H1 (cell line): Measurements from ENCODE around the gene NOTCH4. TPM values are rescaled to one million over a fixed set of nuclear protein-coding genes. Genes with fewer than 3 reads are reported as not detected.

Source experiments
- BACH1 ChIP-seq: IDR thresholded peaks from 2 replicates; pipeline ENCODE4 v1.6.1; 2012; ENCODE audit warnings: low read length, improper control_type of control experiment
- CBX5 ChIP-seq: fragments of 300-800, 300-1000 bp; sonication (generic); IDR thresholded peaks from 2 replicates; pipeline ENCODE4 v1.7.1; 2016; ENCODE audit warnings: antibody characterized with exemption, low read length, low read depth
- CHD2 ChIP-seq: IDR thresholded peaks from 2 replicates; pipeline ENCODE4 v1.6.1; 2012; ENCODE audit warnings: low read length, improper control_type of control experiment
- JUN ChIP-seq: IDR thresholded peaks from 2 replicates; pipeline ENCODE4 v1.6.1; 2011; ENCODE audit warnings: low read depth, mild to moderate bottlenecking, improper control_type of control experiment, low read length
- MAFK ChIP-seq: IDR thresholded peaks from 2 replicates; pipeline ENCODE4 v1.6.1; 2012; ENCODE audit warnings: low read depth, mild to moderate bottlenecking, improper control_type of control experiment, low read length
- POU5F1 ChIP-seq: IDR thresholded peaks from 2 replicates; pipeline ENCODE4 v1.6.1; 2011; ENCODE audit warnings: low read depth, mild to moderate bottlenecking, low read length, moderate library complexity
- RAD21 ChIP-seq, 2 experiments: IDR thresholded peaks in 1 of 2; conservative IDR thresholded peaks in 1 of 2; 2 replicates each; pipeline ENCODE4 v1.6.1; 2011; ENCODE audit warnings: low read depth in 2 of 2, low read length in 2 of 2, improper control_type of control experiment in 1 of 2, inconsistent platforms in 1 of 2, mild to moderate bottlenecking in 1 of 2, moderate library complexity in 1 of 2
- TBP ChIP-seq: IDR thresholded peaks from 2 replicates; pipeline ENCODE4 v1.6.1; 2011; ENCODE audit warnings: low read depth, low read length, improper control_type of control experiment
- TCF12 ChIP-seq: IDR thresholded peaks from 2 replicates; pipeline ENCODE4 v1.6.1; 2011; ENCODE audit warnings: low read depth, mild to moderate bottlenecking, low read length
- ZNF274 ChIP-seq: IDR thresholded peaks from 2 replicates; pipeline ENCODE4 v1.7.0; 2012; ENCODE audit warnings: low read length, borderline replicate concordance; ENCODE audit errors: extremely low read depth
- polyA plus RNA-seq, 7 experiments: library from polyadenylated mRNA; depleted of rRNA in 3 of 7; stranded (reverse) in 5 of 7; unstranded in 2 of 7; fragments of >200 nt in 5 of 7; fragments of 200-250 nt in 2 of 7; gene quantifications; 1 replicate in 5 of 7; 2 replicates in 1 of 7; 4 replicates in 1 of 7; pipeline versions ENCODE4 v1.2.1 to v1.2.3, GENCODE V29; 2011 to 2013; ENCODE audit warnings: missing spikeins in 2 of 7, mixed read lengths in 2 of 7
- total RNA-seq: library from RNA; stranded (reverse); fragmentation: NEBNext Ultra II Directional; extraction: Animal tissue kit (Norgen Biotek cat#: 25700); gene quantifications from 2 replicates; pipeline ENCODE4 v1.2.1, GENCODE V29; 2021
- TF ChIP-seq, protein P1 (sequence below): IDR thresholded peaks from 2 replicates; pipeline ENCODE4 v1.6.1; 2011; ENCODE audit warnings: low read length, improper control_type of control experiment
- TF ChIP-seq, protein P2 (sequence below), 3 experiments: IDR thresholded peaks; 1 replicate in 2 of 3; 2 replicates in 1 of 3; pipeline versions ENCODE4 v1.5.1 to v1.6.1; 2011; ENCODE audit warnings: low read length in 3 of 3, mild to moderate bottlenecking in 3 of 3, inconsistent platforms in 2 of 3, low read depth in 1 of 3, moderate library complexity in 1 of 3; ENCODE audit not compliant: insufficient read depth in 1 of 3; ENCODE audit errors: control extremely low read depth in 1 of 3

Gene NOTCH4
- total and polyA plus RNA-seq, 2 of the 8 experiments (the other 6 are each of a cell fraction or from before 2014, with no cell fraction given) = 1.9 to 2.8 TPM

DNA sequence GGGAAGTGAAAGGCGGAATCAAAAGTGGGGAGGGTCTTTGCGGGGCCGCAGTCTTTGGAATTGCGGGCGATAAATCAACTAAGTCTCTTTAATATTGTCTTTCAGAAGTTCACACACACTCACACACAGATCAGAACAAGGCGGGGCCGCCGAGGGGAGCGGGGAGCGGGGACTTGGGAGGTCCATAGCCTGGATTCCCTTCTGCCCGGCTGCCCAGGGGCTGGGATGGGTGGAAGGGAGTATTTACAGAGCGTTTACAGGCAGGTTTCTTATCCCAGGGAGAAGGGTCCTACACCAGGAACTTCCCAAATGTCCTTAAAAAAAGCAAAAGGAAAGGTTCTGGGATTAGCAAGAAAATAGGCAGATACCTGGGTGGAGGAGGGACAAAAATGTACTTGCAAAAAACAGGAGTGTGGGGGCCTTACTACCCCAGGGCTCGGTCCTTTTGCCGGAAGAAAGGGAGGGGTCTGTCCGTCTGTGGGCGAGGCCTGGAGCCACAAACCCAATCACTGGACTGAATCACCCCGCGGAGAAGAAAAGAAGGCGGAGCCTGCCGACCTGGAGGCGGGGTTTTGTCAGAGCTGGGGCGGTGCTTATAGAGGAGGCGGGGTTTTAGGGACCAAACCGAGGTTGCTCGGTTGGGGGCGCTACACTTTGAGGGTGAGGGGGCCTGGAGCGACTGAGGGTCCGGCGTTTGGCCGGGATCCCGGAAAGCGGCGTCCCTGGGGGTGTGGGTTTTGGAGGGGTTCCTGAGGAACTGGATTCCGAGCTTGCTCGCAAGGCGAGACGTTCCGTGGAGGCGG, 75.4 kb downstream of the NOTCH4 start (continued):
- TF ChIP-seq, protein P1, sequence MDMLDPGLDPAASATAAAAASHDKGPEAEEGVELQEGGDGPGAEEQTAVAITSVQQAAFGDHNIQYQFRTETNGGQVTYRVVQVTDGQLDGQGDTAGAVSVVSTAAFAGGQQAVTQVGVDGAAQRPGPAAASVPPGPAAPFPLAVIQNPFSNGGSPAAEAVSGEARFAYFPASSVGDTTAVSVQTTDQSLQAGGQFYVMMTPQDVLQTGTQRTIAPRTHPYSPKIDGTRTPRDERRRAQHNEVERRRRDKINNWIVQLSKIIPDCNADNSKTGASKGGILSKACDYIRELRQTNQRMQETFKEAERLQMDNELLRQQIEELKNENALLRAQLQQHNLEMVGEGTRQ = no peak
- TF ChIP-seq TCF12 = no peak
- TF ChIP-seq JUN = no peak
- TF ChIP-seq BACH1 = no peak
- no peak; a peak in 1 of 4 replicates for TF ChIP-seq RAD21 (IDR thresholded peaks at IDR 0.05 in 1 of 2, conservative IDR thresholded peaks at IDR 0.05 in 1 of 2; ENCODE audit: low read depth in 2 of 2, low read length in 2 of 2)
- TF ChIP-seq TBP = peak; percentile 57; the same call in 1 of the 2 replicates
- TF ChIP-seq MAFK = no peak
- TF ChIP-seq POU5F1 = no peak
- no peak for TF ChIP-seq ZNF274
- TF ChIP-seq CHD2 = no peak
- no peak for TF ChIP-seq CBX5
- TF ChIP-seq, protein P2, sequence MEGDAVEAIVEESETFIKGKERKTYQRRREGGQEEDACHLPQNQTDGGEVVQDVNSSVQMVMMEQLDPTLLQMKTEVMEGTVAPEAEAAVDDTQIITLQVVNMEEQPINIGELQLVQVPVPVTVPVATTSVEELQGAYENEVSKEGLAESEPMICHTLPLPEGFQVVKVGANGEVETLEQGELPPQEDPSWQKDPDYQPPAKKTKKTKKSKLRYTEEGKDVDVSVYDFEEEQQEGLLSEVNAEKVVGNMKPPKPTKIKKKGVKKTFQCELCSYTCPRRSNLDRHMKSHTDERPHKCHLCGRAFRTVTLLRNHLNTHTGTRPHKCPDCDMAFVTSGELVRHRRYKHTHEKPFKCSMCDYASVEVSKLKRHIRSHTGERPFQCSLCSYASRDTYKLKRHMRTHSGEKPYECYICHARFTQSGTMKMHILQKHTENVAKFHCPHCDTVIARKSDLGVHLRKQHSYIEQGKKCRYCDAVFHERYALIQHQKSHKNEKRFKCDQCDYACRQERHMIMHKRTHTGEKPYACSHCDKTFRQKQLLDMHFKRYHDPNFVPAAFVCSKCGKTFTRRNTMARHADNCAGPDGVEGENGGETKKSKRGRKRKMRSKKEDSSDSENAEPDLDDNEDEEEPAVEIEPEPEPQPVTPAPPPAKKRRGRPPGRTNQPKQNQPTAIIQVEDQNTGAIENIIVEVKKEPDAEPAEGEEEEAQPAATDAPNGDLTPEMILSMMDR (IDR thresholded peaks at IDR 0.05; ENCODE audit: control extremely low read depth in 1 of 3, insufficient read depth in 1 of 3, low read depth in 1 of 3, low read length in 3 of 3) = peak in 2 of 3 experiments; percentile 39 to 60; a peak in 3 of 4 replicates
